Neural cell (in vitro differentiated cells): Measurements from ENCODE around the gene THEM5.
"Not testable (repeated sequence)": the region's sequence is repeated elsewhere in the genome, so short reads cannot be mapped to it uniquely, and the experiment has no call there.

Experiments
- CTCF ChIP-seq: fragments of 450-650 bp; IDR thresholded peaks from 2 replicates; pipeline ENCODE4 v1.5.1; 2014; ENCODE audit warnings: antibody characterized with exemption, mild to moderate bottlenecking, moderate library complexity; ENCODE audit not compliant: poor library complexity, severe bottlenecking
- EP300 ChIP-seq: fragments of 450-650 bp; conservative IDR thresholded peaks from 2 replicates; pipeline ENCODE4 v1.6.1; 2014; ENCODE audit warnings: antibody characterized with exemption, mild to moderate bottlenecking, moderate library complexity; ENCODE audit not compliant: poor library complexity, severe bottlenecking
- EZH2 ChIP-seq: fragments of 200-600, 300-800 bp; shearing (Covaris generic), sonication (generic); IDR thresholded peaks from 2 replicates; pipeline ENCODE4 v1.6.1; 2014; ENCODE audit warnings: antibody characterized with exemption, low read length, borderline replicate concordance, mild to moderate bottlenecking; ENCODE audit not compliant: insufficient read depth, poor library complexity, severe bottlenecking
- MXI1 ChIP-seq: fragments of 450-650 bp; conservative IDR thresholded peaks from 2 replicates; pipeline ENCODE4 v1.6.1; 2014; ENCODE audit warnings: antibody characterized with exemption, mild to moderate bottlenecking; ENCODE audit not compliant: poor library complexity, severe bottlenecking
- POLR2AphosphoS5 ChIP-seq: IDR thresholded peaks from 2 replicates; pipeline ENCODE4 v1.6.1; 2012
- REST ChIP-seq: IDR thresholded peaks from 2 replicates; pipeline ENCODE4 v1.6.1; 2012; ENCODE audit warnings: borderline replicate concordance
- TAF1 ChIP-seq: IDR thresholded peaks from 2 replicates; pipeline ENCODE4 v1.6.1; 2012; ENCODE audit warnings: low read depth

GRCh38 chr1:151884879-151885278, 31.4 kb upstream of the THEM5 start:
- TF ChIP-seq CTCF, EZH2, POLR2AphosphoS5, EP300, TAF1, REST, MXI1: not testable (repeated sequence)
